ENCODE data around the gene SORCS2.

Gene SORCS2

DNA sequence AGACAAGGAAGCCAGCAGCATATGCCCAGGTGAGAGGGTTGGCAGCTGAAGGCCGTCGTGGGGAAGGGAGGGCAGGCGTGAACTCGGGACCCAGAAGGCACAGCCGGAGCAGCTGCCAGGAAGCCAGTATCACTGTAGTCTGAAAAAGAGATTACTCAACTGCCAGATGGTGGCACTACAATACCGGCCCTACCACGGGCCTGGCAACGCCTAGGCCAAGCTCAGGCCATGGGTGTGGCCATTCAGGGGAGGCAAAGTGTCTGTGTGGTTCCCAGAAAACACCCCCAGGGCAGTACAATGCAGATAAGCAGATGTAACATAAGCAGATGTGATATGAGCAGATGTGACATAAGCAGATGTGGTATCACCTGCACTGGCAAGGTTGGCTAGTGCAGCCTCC is 511.4 kb downstream of the SORCS2 start:
- Histone ChIP-seq H3K27ac (ENCODE audit: low read depth, low read length) (no peak overlapping the region), H3K36me3 (ENCODE audit: control insufficient read depth, insufficient read depth, low read length) (no peaks in the 10 kb centered on the region), H3K4me1 (ENCODE audit: control insufficient read depth, insufficient read depth, low read length) (no peaks in the 10 kb centered on the region; the same call in 1 of the 2 replicates), H3K9me3 (ENCODE audit: control insufficient read depth, insufficient read depth, low read length) (no peaks in the 10 kb centered on the region), H3K27me3 (ENCODE audit: control insufficient read depth, insufficient read depth, low read length) (no peaks in the 10 kb centered on the region), H3K4me3 (ENCODE audit: low read depth, low read length) (no peak overlapping the region), H3K9ac (ENCODE audit: low read depth, low read length) (no peak overlapping the region)

DNA sequence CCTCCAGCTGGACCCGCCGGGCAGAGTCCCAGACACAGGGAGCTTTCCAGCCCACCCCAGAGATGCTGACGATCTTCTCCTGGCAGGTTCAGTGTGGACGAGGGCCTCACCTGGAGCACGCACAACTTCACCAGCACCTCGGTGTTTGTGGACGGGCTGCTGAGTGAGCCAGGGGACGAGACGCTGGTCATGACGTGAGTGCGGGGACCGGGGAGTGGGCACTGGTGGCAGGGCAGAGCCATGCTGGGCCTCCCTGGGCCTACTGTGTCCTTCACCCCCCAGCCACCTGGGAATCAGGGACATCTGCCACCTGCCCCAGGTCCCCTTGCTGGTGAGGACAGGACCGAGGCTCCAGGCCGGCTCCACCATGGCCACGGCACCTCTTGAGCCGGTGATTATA is 511.8 kb downstream of the SORCS2 start:
- Histone ChIP-seq H3K36me3 (ENCODE audit: control insufficient read depth, insufficient read depth, low read length) (no peaks in the 10 kb centered on the region), H3K4me3 (ENCODE audit: low read depth, low read length) (no peak overlapping the region), H3K4me1 (ENCODE audit: control insufficient read depth, insufficient read depth, low read length) (no peaks in the 10 kb centered on the region; the same call in 1 of the 2 replicates), H3K9me3 (ENCODE audit: control insufficient read depth, insufficient read depth, low read length) (no peaks in the 10 kb centered on the region), H3K27me3 (ENCODE audit: control insufficient read depth, insufficient read depth, low read length) (no peaks in the 10 kb centered on the region), H3K27ac (ENCODE audit: low read depth, low read length) (no peak overlapping the region), H3K9ac (ENCODE audit: low read depth, low read length) (no peak overlapping the region)

DNA sequence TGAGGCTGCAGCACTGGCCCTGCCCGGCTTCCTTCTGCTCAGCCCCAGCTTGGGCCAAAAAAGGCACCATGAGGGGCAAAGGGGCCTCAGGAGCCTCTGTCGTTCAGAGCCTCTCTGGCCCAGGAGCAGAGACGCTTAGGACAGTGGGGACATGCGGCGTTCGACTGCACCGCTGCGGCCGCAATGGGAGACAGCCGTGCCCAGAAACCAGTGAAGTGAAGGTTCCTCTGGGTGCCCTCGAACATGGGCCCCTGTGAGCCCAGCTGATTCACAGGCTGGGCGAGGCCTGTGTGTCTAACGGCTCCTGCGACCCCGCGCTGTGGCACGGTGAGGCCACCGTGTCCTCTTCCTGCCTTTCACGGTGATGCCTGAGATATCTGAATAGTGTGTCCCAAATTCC is 512.3 kb downstream of the SORCS2 start:
- no peaks in the 10 kb centered on the region; the same call in 1 of the 2 replicates for H3K4me1 ChIP-seq (ENCODE audit: control insufficient read depth, insufficient read depth, low read length)
- no peak overlapping the region for H3K9ac ChIP-seq (ENCODE audit: low read depth, low read length)
- H3K27ac ChIP-seq (ENCODE audit: low read depth, low read length), result no peak overlapping the region
- H3K9me3 ChIP-seq (ENCODE audit: control insufficient read depth, insufficient read depth, low read length), result no peaks in the 10 kb centered on the region
- no peaks in the 10 kb centered on the region for H3K36me3 ChIP-seq (ENCODE audit: control insufficient read depth, insufficient read depth, low read length)
- no peaks in the 10 kb centered on the region for H3K27me3 ChIP-seq (ENCODE audit: control insufficient read depth, insufficient read depth, low read length)
- H3K4me3 ChIP-seq (ENCODE audit: low read depth, low read length), result no peak overlapping the region

DNA sequence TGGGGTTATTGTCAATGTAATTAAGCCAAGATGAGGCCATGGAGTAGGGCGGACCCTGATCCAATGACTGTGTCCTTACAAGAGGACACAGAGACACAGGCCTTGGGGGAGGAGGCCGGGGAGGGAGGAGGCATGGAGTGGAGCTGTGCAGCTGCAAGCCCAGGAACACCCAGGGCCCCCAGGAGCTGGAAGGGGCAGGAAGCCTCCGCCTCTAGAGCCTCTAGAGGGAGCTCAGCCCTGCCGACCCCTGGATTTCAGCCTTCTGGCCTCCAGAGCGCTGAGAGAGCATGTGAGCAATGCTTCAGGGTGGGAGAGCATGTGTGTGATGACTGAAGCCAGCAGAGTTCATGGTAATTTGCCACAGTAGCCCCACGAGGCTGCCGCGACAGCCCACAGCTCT is 512.7 kb downstream of the SORCS2 start:
- no peak overlapping the region for H3K27ac ChIP-seq (ENCODE audit: low read depth, low read length)
- H3K27me3 ChIP-seq (ENCODE audit: control insufficient read depth, insufficient read depth, low read length), result no peaks in the 10 kb centered on the region
- H3K4me3 ChIP-seq (ENCODE audit: low read depth, low read length), result no peak overlapping the region
- no peak overlapping the region for H3K9ac ChIP-seq (ENCODE audit: low read depth, low read length)
- no peaks in the 10 kb centered on the region for H3K36me3 ChIP-seq (ENCODE audit: control insufficient read depth, insufficient read depth, low read length)
- no peaks in the 10 kb centered on the region; the same call in 1 of the 2 replicates for H3K4me1 ChIP-seq (ENCODE audit: control insufficient read depth, insufficient read depth, low read length)
- no peaks in the 10 kb centered on the region for H3K9me3 ChIP-seq (ENCODE audit: control insufficient read depth, insufficient read depth, low read length)

DNA sequence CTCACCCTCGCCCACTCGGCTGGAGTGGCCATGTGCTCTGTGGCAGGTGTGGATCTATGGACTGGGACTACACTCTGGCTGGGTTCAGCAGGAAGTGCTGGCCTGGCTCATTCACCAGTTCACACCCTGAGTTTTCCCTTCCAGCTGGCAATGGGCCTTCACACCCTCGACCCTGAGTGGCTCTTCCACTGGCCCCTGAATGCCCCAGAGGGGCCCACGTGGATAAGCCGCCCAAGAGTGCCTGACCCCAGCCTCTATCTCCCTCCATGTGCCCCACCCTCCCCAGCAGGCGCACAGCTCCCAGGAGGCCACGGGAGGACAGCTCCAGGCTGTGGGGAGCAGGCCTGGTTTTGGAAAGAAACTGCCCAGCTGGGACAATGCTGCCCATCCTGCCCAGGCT is 513.3 kb downstream of the SORCS2 start:
- H3K4me1 ChIP-seq (ENCODE audit: control insufficient read depth, insufficient read depth, low read length), result no peaks in the 10 kb centered on the region; the same call in 1 of the 2 replicates
- no peaks in the 10 kb centered on the region for H3K9me3 ChIP-seq (ENCODE audit: control insufficient read depth, insufficient read depth, low read length)
- H3K27me3 ChIP-seq (ENCODE audit: control insufficient read depth, insufficient read depth, low read length), result no peaks in the 10 kb centered on the region
- H3K4me3 ChIP-seq (ENCODE audit: low read depth, low read length), result no peak overlapping the region
- no peak overlapping the region for H3K27ac ChIP-seq (ENCODE audit: low read depth, low read length)
- H3K9ac ChIP-seq (ENCODE audit: low read depth, low read length), result no peak overlapping the region
- no peaks in the 10 kb centered on the region for H3K36me3 ChIP-seq (ENCODE audit: control insufficient read depth, insufficient read depth, low read length)

DNA sequence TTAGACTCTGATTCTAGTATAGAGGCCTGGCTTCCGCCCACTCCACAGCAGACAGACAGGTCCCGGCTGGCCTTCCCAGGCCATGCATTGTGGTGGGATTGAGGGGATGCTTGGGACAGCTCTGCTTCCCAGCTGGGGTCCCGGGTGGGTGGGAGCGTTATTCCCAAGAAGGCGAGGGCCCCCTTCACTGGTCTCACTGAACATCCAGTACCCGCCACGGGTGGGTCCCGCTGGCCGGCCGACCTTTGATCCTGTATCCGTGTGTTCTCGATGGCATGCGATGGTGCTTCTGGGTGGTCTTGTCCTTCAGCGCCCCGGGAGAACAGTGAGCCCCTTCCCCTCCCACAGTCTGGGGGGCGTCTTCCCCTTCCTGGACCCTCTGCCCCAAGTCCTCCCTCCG is 515.9 kb downstream of the SORCS2 start:
- no peaks in the 10 kb centered on the region for H3K27me3 ChIP-seq (ENCODE audit: control insufficient read depth, insufficient read depth, low read length)
- no peaks in the 10 kb centered on the region for H3K36me3 ChIP-seq (ENCODE audit: control insufficient read depth, insufficient read depth, low read length)
- H3K9me3 ChIP-seq (ENCODE audit: control insufficient read depth, insufficient read depth, low read length), result no peaks in the 10 kb centered on the region
- no peak overlapping the region for H3K27ac ChIP-seq (ENCODE audit: low read depth, low read length)
- H3K4me3 ChIP-seq (ENCODE audit: low read depth, low read length), result no peak overlapping the region
- no peak overlapping the region for H3K9ac ChIP-seq (ENCODE audit: low read depth, low read length)
- H3K4me1 ChIP-seq (ENCODE audit: control insufficient read depth, insufficient read depth, low read length), result no peaks in the 10 kb centered on the region

DNA sequence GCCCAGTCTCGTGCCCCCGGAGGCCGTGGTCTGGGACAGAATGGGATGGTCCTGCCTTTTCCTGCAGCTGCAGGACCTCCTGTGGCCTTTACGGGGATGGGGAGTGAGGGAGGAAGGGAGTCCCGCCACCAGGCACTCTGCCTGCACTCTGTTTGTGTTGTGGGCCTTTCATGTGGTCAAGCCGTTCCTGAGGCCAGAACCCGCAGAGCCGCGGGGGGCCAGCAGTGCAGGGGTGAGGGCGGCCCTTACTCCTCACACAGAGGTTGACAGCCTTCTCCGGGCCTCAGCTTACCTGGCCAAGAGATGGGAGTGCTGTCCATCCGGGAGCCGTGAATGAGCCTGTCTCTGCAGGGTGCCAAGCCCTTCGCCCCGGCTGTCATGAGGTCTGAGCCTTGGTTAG is 516.6 kb downstream of the SORCS2 start:
- Histone ChIP-seq H3K4me3 (ENCODE audit: low read depth, low read length) (no peak overlapping the region), H3K27ac (ENCODE audit: low read depth, low read length) (no peak overlapping the region), H3K9ac (ENCODE audit: low read depth, low read length) (no peak overlapping the region), H3K9me3 (ENCODE audit: control insufficient read depth, insufficient read depth, low read length) (no peaks in the 10 kb centered on the region), H3K4me1 (ENCODE audit: control insufficient read depth, insufficient read depth, low read length) (no peaks in the 10 kb centered on the region), H3K36me3 (ENCODE audit: control insufficient read depth, insufficient read depth, low read length) (no peaks in the 10 kb centered on the region), H3K27me3 (ENCODE audit: control insufficient read depth, insufficient read depth, low read length) (no peaks in the 10 kb centered on the region)

DNA sequence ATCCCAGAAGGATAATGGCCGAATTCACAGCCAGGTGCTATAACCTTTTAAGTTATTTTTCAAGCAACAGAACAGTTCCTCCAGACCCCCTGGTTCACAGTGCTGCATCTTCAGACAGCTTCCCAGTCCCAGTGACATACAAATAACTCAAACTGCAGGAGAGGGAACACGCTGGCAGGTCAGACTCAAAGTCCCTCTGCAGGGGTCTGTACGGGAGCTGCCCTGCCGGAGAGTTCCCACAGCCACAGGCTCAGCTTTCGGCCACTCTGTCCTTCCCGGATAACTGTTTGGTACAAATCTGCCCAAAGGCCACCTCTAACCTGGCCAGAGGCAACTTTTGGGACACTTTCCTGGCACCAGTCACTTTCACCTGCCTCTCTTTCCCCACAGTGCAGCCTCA is 517.1 kb downstream of the SORCS2 start:
- no peak overlapping the region for H3K27ac ChIP-seq (ENCODE audit: low read depth, low read length)
- H3K4me1 ChIP-seq (ENCODE audit: control insufficient read depth, insufficient read depth, low read length), result no peaks in the 10 kb centered on the region
- no peak overlapping the region for H3K4me3 ChIP-seq (ENCODE audit: low read depth, low read length)
- H3K9me3 ChIP-seq (ENCODE audit: control insufficient read depth, insufficient read depth, low read length), result no peaks in the 10 kb centered on the region
- H3K9ac ChIP-seq (ENCODE audit: low read depth, low read length), result no peak overlapping the region
- no peaks in the 10 kb centered on the region for H3K27me3 ChIP-seq (ENCODE audit: control insufficient read depth, insufficient read depth, low read length)
- H3K36me3 ChIP-seq (ENCODE audit: control insufficient read depth, insufficient read depth, low read length), result no peaks in the 10 kb centered on the region

DNA sequence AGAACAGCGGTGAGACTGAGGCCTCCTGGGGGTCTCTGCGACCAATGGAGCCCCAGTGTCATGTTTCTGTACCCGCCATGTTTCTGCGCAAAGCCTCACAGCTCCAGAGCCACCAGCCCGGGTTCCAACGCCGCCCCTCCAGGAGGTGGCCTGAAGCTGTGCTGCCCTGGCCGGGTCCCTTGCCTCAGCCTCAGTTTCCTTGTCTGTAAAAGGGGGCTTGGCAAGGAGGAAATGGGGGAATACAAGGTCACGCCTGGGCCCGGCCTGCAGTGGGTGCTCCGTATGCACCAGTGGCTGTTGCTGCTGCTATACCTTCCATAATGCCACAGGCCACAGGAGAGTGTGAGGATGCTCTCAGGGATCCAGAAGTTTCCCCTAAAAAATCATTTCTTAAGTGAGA is 517.8 kb downstream of the SORCS2 start:
- H3K27ac ChIP-seq (ENCODE audit: low read depth, low read length), result no peak overlapping the region
- no peak overlapping the region for H3K9ac ChIP-seq (ENCODE audit: low read depth, low read length)
- no peaks in the 10 kb centered on the region for H3K27me3 ChIP-seq (ENCODE audit: control insufficient read depth, insufficient read depth, low read length)
- no peaks in the 10 kb centered on the region for H3K4me1 ChIP-seq (ENCODE audit: control insufficient read depth, insufficient read depth, low read length)
- H3K4me3 ChIP-seq (ENCODE audit: low read depth, low read length), result no peak overlapping the region
- no peaks in the 10 kb centered on the region for H3K36me3 ChIP-seq (ENCODE audit: control insufficient read depth, insufficient read depth, low read length)
- no peaks in the 10 kb centered on the region for H3K9me3 ChIP-seq (ENCODE audit: control insufficient read depth, insufficient read depth, low read length)

DNA sequence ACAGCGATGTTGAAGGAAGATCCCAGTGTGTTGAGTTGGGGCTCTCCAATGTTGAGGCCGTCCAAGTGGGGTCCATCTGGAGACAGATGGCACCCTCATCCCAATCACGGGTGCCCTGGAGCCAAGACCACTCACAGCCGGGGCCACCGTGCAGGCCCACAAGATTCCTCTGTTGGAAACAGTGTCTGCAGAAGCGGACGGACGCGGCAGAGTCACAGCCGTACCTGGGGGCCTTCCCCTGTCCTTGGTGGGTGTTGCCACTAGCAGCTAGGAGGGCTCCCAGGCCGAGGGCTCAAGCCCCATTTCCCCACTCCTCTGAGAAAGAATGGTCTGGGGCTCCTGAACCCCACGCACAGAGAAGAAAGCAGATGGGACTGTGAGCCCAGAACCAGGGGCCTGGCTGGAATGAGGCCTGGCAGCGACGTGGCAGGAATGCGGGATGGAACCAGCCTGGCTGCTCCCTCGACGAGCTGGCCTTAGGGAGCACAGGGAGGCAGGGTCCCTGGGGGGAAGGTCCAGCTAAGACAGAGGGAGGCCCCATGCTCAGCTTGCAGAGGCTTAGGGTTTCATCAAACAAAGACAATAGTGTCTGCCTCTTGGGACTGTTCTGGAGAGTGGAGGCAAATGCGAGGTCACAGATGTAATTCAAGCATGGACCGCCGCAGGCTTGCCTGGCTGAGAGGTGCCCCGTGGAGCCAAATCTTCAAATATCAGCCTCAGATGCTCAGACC is 518.4 kb downstream of the SORCS2 start:
- Histone ChIP-seq H3K9ac (ENCODE audit: low read depth, low read length) (no peak overlapping the region), H3K27ac (ENCODE audit: low read depth, low read length) (no peak overlapping the region), H3K4me3 (ENCODE audit: low read depth, low read length) (no peak overlapping the region), H3K27me3 (ENCODE audit: control insufficient read depth, insufficient read depth, low read length) (no peaks in the 10 kb centered on the region), H3K9me3 (ENCODE audit: control insufficient read depth, insufficient read depth, low read length) (no peaks in the 10 kb centered on the region), H3K36me3 (ENCODE audit: control insufficient read depth, insufficient read depth, low read length) (no peaks in the 10 kb centered on the region), H3K4me1 (ENCODE audit: control insufficient read depth, insufficient read depth, low read length) (no peaks in the 10 kb centered on the region)

DNA sequence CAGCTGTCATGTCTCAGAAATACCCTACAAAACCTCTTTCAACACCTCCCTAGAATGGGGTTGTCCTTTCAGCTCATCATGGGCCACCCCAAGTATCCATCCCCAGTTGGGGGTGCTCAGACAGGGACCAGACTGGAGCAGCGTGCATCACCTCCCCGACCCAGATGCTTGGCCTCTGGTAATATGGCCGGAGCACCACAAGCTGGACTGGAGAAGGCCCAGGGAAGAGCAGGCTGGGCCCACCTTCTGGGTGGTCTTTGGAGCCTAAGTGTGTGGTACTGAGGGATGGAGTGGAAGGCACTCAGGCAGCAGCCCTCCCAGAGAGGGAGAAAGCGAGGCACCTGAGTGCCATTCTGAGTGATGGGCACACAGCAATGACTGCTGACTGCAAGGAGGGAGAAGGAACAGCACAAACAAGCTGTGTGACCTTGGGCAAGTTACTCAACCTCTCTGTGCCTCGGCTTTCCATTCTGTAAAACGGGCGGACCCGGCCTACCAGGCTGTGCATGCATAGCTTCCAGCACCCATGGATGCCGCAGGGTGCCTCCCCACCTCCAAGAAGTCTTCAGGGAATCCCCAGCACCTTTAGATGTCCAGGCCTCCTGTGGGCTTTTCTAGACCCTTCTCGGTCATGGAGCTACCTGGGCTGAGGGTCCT is 519.1 kb downstream of the SORCS2 start:
- Histone ChIP-seq H3K27ac (ENCODE audit: low read depth, low read length) (no peak overlapping the region), H3K27me3 (ENCODE audit: control insufficient read depth, insufficient read depth, low read length) (no peaks in the 10 kb centered on the region), H3K9ac (ENCODE audit: low read depth, low read length) (no peak overlapping the region), H3K36me3 (ENCODE audit: control insufficient read depth, insufficient read depth, low read length) (no peaks in the 10 kb centered on the region), H3K9me3 (ENCODE audit: control insufficient read depth, insufficient read depth, low read length) (no peaks in the 10 kb centered on the region), H3K4me1 (ENCODE audit: control insufficient read depth, insufficient read depth, low read length) (no peaks in the 10 kb centered on the region), H3K4me3 (ENCODE audit: low read depth, low read length) (no peak overlapping the region)

All from HUES48 (cell line).